ENCODE measurements around the gene FOXL2NB. TPM values are rescaled to one million over a fixed set of nuclear protein-coding genes. Genes with fewer than 3 reads are reported as not detected.

The FOXL2NB gene
- total RNA-seq, 4 donors from 2014 or later, result not detected

DNA sequence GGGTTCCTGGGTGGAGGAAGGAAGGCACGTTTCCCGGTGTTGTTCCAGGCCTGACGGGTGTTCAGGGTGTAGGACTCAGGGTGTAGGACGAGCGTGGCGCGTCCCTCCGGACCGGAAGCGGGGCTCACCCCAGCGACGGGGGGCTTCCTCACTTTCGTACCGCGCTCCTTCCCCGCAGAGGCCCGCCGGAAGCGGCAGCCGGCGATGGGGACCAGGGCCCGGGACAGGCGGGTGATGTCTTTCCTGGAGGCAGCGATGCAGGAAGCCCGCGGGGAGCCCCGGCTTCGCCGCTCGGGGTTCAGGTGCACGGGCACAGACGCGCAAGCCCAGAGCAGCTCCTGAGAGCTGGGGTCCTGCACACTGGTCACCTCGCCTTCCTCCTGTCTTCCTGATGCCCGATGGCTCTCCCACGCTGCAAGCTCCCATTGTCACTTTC is 13.4 kb downstream of the FOXL2NB start:
- 5 to 12% methylated on average over 16 to 36 of the region's 36 CpGs for WGBS, 2 donors
- DNase-seq, result no peak
- Histone ChIP-seq H3K36me3 (no peaks in the 10 kb centered on the region), H3K27me3 (peaks cover 18% of the 10 kb centered on the region), H3K4me1 (no peaks in the 10 kb centered on the region), H3K9me3 (no peaks in the 10 kb centered on the region), H3K4me3 (replicated peaks in 1 of 3) (no peak overlapping the region), H3K27ac (no peak overlapping the region)
- TF ChIP-seq POLR2A (IDR thresholded peaks at IDR 0.05), result no peak
- TF ChIP-seq, protein P1, sequence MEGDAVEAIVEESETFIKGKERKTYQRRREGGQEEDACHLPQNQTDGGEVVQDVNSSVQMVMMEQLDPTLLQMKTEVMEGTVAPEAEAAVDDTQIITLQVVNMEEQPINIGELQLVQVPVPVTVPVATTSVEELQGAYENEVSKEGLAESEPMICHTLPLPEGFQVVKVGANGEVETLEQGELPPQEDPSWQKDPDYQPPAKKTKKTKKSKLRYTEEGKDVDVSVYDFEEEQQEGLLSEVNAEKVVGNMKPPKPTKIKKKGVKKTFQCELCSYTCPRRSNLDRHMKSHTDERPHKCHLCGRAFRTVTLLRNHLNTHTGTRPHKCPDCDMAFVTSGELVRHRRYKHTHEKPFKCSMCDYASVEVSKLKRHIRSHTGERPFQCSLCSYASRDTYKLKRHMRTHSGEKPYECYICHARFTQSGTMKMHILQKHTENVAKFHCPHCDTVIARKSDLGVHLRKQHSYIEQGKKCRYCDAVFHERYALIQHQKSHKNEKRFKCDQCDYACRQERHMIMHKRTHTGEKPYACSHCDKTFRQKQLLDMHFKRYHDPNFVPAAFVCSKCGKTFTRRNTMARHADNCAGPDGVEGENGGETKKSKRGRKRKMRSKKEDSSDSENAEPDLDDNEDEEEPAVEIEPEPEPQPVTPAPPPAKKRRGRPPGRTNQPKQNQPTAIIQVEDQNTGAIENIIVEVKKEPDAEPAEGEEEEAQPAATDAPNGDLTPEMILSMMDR (IDR thresholded peaks at IDR 0.05), result no peak
- intact Hi-C loops (cut with DNase I), result no loop called here

DNA sequence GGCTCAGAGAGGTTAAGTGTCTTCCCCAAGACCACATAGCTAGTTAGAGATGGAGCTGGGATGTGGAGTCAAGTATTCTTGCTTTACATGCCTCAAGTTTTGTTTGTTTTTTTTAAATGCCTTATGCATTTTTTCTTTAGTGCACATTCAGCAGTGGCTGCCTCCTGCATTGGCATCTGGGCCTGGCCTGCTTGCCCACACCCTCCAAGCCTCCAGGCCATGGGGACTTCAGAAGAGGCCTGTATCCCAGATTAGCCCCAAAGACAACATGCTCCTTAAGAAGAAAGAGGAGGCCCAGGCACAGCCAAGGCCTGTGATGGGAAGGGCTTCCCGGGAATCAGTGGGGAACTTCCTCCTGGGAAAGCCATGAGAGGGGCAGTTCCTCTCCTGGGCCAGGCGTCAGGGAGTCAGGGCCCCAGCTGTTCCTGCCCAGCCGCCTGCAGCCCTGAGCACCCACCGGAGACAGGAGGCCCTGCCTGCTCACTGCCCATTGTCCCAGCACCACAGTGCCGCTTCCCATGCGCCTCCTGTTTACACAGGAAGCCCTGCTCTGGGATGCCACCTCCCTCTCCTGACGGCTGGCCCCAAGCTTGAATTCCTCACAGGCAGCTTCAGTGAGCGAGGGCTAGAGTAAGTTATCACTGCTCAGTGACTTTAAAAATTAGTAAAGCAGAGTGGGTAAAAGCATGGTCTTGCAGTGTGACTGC is 16.0 kb downstream of the FOXL2NB start:
- intact Hi-C loops (cut with DNase I), result no loop called here
- WGBS, 2 donors, result 38 to 58% methylated on average over 6 to 7 of the region's 8 CpGs
- Histone ChIP-seq H3K36me3 (no peaks in the 10 kb centered on the region), H3K9me3 (no peaks in the 10 kb centered on the region), H3K4me3 (replicated peaks in 1 of 3) (no peak overlapping the region), H3K4me1 (no peaks in the 10 kb centered on the region), H3K27me3 (peaks cover 18% of the 10 kb centered on the region), H3K27ac (no peak overlapping the region)
- TF ChIP-seq, protein P1 (IDR thresholded peaks at IDR 0.05), result no peak
- no peak for TF ChIP-seq POLR2A (IDR thresholded peaks at IDR 0.05)
- no peak for DNase-seq

DNA sequence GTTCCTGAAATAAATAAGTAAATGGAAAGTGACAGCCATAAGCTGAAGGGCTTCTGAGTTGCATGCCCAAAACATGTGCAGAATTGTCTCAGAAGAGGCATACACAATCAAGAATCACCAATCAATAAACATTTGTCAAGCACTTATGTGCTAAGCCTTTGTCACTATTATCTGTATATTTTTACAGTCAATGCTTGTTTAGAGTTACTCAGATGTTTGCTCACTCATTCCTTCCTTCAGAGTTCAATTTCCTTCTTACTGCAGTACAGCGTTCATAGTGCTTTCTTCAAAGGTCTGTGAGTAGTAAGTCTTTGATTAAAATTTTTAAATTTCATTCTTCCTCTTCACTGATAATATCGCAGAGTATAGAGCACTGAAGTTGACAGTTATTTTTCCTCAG is 17.2 kb downstream of the FOXL2NB start:
- TF ChIP-seq, protein P1 (IDR thresholded peaks at IDR 0.05), result no peak
- no peak for TF ChIP-seq POLR2A (IDR thresholded peaks at IDR 0.05)
- Histone ChIP-seq H3K36me3 (no peaks in the 10 kb centered on the region), H3K9me3 (no peaks in the 10 kb centered on the region), H3K27me3 (peaks cover 16% of the 10 kb centered on the region), H3K4me1 (no peaks in the 10 kb centered on the region), H3K27ac (no peak overlapping the region), H3K4me3 (replicated peaks in 1 of 3) (no peak overlapping the region)
- no peak for DNase-seq
- intact Hi-C loops (cut with DNase I), result no loop called here
- 95 to 96% methylated on average over 2 of the region's 2 CpGs for whole genome bisulfite sequencing, 2 donors

DNA sequence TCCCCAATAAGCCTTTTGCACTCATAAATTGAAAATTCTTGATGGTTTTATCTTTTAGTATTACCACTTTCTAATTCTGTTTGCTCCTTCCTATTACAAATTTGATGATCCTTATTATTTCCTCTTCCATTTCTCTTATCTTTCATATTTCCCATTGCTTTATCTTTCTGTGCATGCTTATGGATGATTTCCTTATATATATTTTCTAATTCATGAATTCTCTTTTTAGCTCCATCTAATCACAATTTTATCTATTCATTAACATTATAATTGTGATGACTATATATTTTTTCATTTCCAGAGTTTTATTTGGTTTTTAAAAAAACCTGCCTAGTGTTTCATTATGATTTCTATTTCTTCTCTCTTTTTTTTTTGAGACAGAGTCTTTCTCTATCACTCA is 17.9 kb downstream of the FOXL2NB start:
- Histone ChIP-seq H3K27ac (no peak overlapping the region), H3K36me3 (no peaks in the 10 kb centered on the region), H3K4me3 (replicated peaks in 1 of 3) (no peak overlapping the region), H3K27me3 (peaks cover 14% of the 10 kb centered on the region), H3K9me3 (no peaks in the 10 kb centered on the region), H3K4me1 (no peaks in the 10 kb centered on the region)
- no peak for DNase-seq
- TF ChIP-seq POLR2A (IDR thresholded peaks at IDR 0.05), result no peak
- TF ChIP-seq, protein P1 (IDR thresholded peaks at IDR 0.05), result no peak
- intact Hi-C loops (cut with DNase I), result no loop called here

DNA sequence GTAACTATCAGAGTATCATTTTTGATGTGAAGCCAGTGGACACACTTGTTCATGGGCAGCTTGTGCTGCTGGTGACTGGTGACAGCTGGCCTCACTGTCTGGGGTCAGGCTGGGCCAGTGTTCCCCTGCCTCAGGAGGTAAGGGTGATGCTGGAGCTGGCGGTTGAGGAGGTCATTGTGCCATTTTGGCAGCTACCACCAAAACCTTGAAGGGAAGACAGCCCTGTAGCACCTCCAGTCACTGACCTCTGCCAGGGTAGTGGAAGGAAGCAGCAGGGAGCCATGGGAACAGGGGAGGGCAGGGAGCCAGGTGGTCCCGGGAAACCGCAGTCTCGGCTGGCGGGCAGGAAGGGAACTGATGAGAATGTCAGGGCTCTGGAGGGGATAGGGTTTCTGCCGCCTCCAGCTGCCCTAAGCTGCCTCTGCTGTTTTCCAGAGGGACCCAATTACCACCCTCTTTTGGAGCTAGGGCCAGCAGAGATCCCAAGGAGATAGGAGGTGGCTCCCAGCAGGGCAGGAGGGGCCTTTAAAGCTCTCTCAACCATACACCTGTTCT is 24.8 kb downstream of the FOXL2NB start:
- Histone ChIP-seq H3K27me3 (no peaks in the 10 kb centered on the region), H3K27ac (no peak overlapping the region), H3K4me1 (no peaks in the 10 kb centered on the region), H3K4me3 (replicated peaks in 1 of 3) (no peak overlapping the region), H3K36me3 (no peaks in the 10 kb centered on the region), H3K9me3 (no peaks in the 10 kb centered on the region)
- 69 to 70% methylated on average over 5 to 6 of the region's 6 CpGs for WGBS, 2 donors
- no peak for DNase-seq
- intact Hi-C loops (cut with DNase I), result no loop called here
- no peak for TF ChIP-seq POLR2A (IDR thresholded peaks at IDR 0.05)
- TF ChIP-seq, protein P1 (IDR thresholded peaks at IDR 0.05), result no peak
